DOHH2 (cell line): ENCODE measurements around the gene FASTK.

Experiments used
- CTCF ChIP-seq: fragments of 200-600 bp; sonication (generic); IDR thresholded peaks from one replicate; pipeline ENCODE4 v1.5.1; 2014; ENCODE audit warnings: antibody characterized with exemption, mild to moderate bottlenecking, low read depth, low read length; ENCODE audit not compliant: poor library complexity, severe bottlenecking
- EZH2phosphoT487 ChIP-seq: fragments of 200-600 bp; sonication (generic); IDR thresholded peaks from 2 replicates; pipeline ENCODE4 v1.6.1; 2017; ENCODE audit warnings: borderline replicate concordance, mild to moderate bottlenecking, antibody characterized with exemption, low read length, moderate library complexity, mixed read lengths

- no peak for TF ChIP-seq CTCF
- no peak for TF ChIP-seq EZH2phosphoT487
Measured at GRCh38 chr7:151080522-151081169, at the start of gene FASTK.
